Calu3 (cell line): Measurements from ENCODE around the gene C1orf87. TPM values are rescaled to one million over a fixed set of nuclear protein-coding genes. Genes with fewer than 3 reads are reported as not detected.

Experiments
- BruUV-seq: library from RNA; stranded (reverse); fragments of 400-500 nt; replicated peaks from 2 replicates; lab custom pipeline; 2021; lab: Mats Ljungman, UMichigan
- CTCF ChIA-PET: fragments of 300-600 bp; sonication (Branson Sonifier 250); formaldehyde crosslinking; loops from one replicate; lab custom pipeline; 2022; ENCODE audit warnings: antibody characterized with exemption; lab: Charles Lee
- DNase-seq: peaks from one replicate; pipeline ENCODE4 v3.0.0; 2022
- H3K27ac Mint-ChIP-seq: one replicate; pipeline ENCODE4 v1.8.0; 2022; ENCODE audit warnings: mixed read lengths; ENCODE audit not compliant: unreplicated experiment
- H3K27me3 Mint-ChIP-seq: one replicate; pipeline ENCODE4 v1.8.0; 2022; ENCODE audit warnings: mixed read lengths; ENCODE audit not compliant: unreplicated experiment
- H3K36me3 Mint-ChIP-seq: one replicate; pipeline ENCODE4 v1.8.0; 2022; ENCODE audit warnings: mild to moderate bottlenecking, moderate library complexity, mixed read lengths; ENCODE audit not compliant: insufficient read depth, unreplicated experiment
- H3K4me1 Mint-ChIP-seq: one replicate; pipeline ENCODE4 v1.8.0; 2022; ENCODE audit warnings: mild to moderate bottlenecking, low read depth, mixed read lengths; ENCODE audit not compliant: unreplicated experiment
- H3K4me3 Mint-ChIP-seq: one replicate; pipeline ENCODE4 v1.8.0; 2022; ENCODE audit warnings: mild to moderate bottlenecking, low read depth, moderate library complexity, mixed read lengths; ENCODE audit not compliant: unreplicated experiment
- H3K9me3 Mint-ChIP-seq: one replicate; pipeline ENCODE4 v1.8.0; 2022; ENCODE audit warnings: low read depth, mixed read lengths; ENCODE audit not compliant: unreplicated experiment
- CTCF ChIP-seq: fragments of 200-600 bp; IDR thresholded peaks from one replicate; pipeline ENCODE4 v1.8.0; 2022; ENCODE audit warnings: antibody characterized with exemption; ENCODE audit not compliant: unreplicated experiment
- intact Hi-C: fragments of 100-400 bp; cut with micrococcal nuclease; formaldehyde crosslinking; loops from one replicate; pipeline ENCODE4 v1.10.0; 2022; ENCODE audit not compliant: unreplicated experiment
- total RNA-seq: library from RNA; stranded (reverse); gene quantifications from 2 replicates; pipeline ENCODE4 v1.2.3, GENCODE V29; 2022

C1orf87 gene
- total RNA-seq, 1 experiment from 2014 or later = not detected

- H3K27ac Mint-ChIP-seq = no peak overlapping the region
- CTCF ChIA-PET = no interaction called here
- intact Hi-C loops = no loop called here
- no TSS peak for BruUV-seq
- no peaks in the 10 kb centered on the region for H3K9me3 Mint-ChIP-seq
- no peaks in the 10 kb centered on the region for H3K36me3 Mint-ChIP-seq
- no peak for DNase-seq
- H3K27me3 Mint-ChIP-seq = no peaks in the 10 kb centered on the region
- TF ChIP-seq CTCF = no peak
- H3K4me3 Mint-ChIP-seq = no peak overlapping the region
- no peaks in the 10 kb centered on the region for H3K4me1 Mint-ChIP-seq
These were observed 8.4 kb downstream of the C1orf87 start for GRCh38 chr1:60065199-60065598.

GRCh38 chr1:60063561-60063960, 10.0 kb downstream of the C1orf87 start:
- CTCF ChIA-PET = no interaction called here
- TF ChIP-seq CTCF = no peak
- no peak overlapping the region for H3K27ac Mint-ChIP-seq
- no peak for DNase-seq
- no peaks in the 10 kb centered on the region for H3K4me1 Mint-ChIP-seq
- BruUV-seq = no TSS peak
- H3K27me3 Mint-ChIP-seq = no peaks in the 10 kb centered on the region
- H3K4me3 Mint-ChIP-seq = no peak overlapping the region
- no peaks in the 10 kb centered on the region for H3K36me3 Mint-ChIP-seq
- intact Hi-C loops = no loop called here
- H3K9me3 Mint-ChIP-seq = no peaks in the 10 kb centered on the region

GRCh38 chr1:60059468-60059867, 14.1 kb downstream of the C1orf87 start:
- no peaks in the 10 kb centered on the region for H3K27me3 Mint-ChIP-seq
- no peaks in the 10 kb centered on the region for H3K9me3 Mint-ChIP-seq
- no peak for DNase-seq
- no peaks in the 10 kb centered on the region for H3K4me1 Mint-ChIP-seq
- TF ChIP-seq CTCF = no peak
- no peak overlapping the region for H3K27ac Mint-ChIP-seq
- no peaks in the 10 kb centered on the region for H3K36me3 Mint-ChIP-seq
- BruUV-seq = no TSS peak
- H3K4me3 Mint-ChIP-seq = no peak overlapping the region
- intact Hi-C loops = no loop called here
- CTCF ChIA-PET = no interaction called here

- Mint-ChIP-seq H3K27ac (no peak overlapping the region), H3K4me1 (no peaks in the 10 kb centered on the region), H3K4me3 (no peak overlapping the region), H3K27me3 (no peaks in the 10 kb centered on the region), H3K9me3 (peaks cover 8% of the 10 kb centered on the region), H3K36me3 (no peaks in the 10 kb centered on the region)
- intact Hi-C loops = no loop called here
- no peak for DNase-seq
- no TSS peak for BruUV-seq
- CTCF ChIA-PET = no interaction called here
- TF ChIP-seq CTCF = no peak
These were observed 18.2 kb downstream of the C1orf87 start for GRCh38 chr1:60055336-60055735.

- H3K4me3 Mint-ChIP-seq = no peak overlapping the region
These were observed 19.2 kb downstream of the C1orf87 start for GRCh38 chr1:60054374-60054773.

More at GRCh38 chr1:60054374-60054773, 19.2 kb downstream of the C1orf87 start:
- Mint-ChIP-seq H3K36me3 (no peaks in the 10 kb centered on the region), H3K27ac (no peak overlapping the region), H3K27me3 (no peaks in the 10 kb centered on the region), H3K9me3 (peaks cover 8% of the 10 kb centered on the region), H3K4me1 (no peaks in the 10 kb centered on the region)
- intact Hi-C loops = no loop called here
- CTCF ChIA-PET = no interaction called here
- no peak for DNase-seq
- no TSS peak for BruUV-seq
- TF ChIP-seq CTCF = no peak
